Measurements from ENCODE around the gene ALDH1A2.

DNA sequence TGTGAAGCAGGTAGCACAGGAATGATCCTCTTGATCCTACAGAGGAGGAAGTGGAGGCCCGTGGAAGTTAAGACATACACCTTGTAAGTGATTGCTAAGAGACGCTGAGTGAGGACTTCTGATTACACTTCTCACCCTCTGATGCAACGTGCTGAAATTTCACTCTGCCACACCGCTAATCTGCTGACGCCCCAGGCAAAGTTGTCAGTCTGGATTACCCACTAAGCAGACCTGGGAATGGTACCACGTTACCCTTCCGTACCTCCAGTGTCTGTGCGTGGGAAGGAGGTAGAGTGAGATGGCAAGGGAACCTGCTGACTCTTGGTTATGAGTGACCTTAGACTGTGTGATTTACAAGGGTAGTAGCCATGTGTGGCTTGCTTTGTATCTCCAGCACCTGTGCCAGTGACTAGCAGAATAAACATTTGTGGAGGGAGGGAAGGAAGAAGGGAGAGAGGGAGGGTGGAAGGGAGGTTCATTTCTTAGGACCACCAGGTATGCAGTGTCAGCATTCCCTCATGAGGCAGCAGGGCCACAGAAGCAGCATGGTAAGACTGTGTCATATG is 115.0 kb downstream of the ALDH1A2 start:
- TF ChIP-seq POLR2A (IDR thresholded peaks at IDR 0.05) (no peak), EP300 (IDR thresholded peaks at IDR 0.05) (no peak)
- TF ChIP-seq, protein P1, sequence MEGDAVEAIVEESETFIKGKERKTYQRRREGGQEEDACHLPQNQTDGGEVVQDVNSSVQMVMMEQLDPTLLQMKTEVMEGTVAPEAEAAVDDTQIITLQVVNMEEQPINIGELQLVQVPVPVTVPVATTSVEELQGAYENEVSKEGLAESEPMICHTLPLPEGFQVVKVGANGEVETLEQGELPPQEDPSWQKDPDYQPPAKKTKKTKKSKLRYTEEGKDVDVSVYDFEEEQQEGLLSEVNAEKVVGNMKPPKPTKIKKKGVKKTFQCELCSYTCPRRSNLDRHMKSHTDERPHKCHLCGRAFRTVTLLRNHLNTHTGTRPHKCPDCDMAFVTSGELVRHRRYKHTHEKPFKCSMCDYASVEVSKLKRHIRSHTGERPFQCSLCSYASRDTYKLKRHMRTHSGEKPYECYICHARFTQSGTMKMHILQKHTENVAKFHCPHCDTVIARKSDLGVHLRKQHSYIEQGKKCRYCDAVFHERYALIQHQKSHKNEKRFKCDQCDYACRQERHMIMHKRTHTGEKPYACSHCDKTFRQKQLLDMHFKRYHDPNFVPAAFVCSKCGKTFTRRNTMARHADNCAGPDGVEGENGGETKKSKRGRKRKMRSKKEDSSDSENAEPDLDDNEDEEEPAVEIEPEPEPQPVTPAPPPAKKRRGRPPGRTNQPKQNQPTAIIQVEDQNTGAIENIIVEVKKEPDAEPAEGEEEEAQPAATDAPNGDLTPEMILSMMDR (IDR thresholded peaks at IDR 0.05) = no peak

Measured in tibial nerve (tissue), 4 donors.